Measurements from ENCODE around the gene DPYSL5. TPM values are rescaled to one million over a fixed set of nuclear protein-coding genes. Genes with fewer than 3 reads are reported as not detected.

Gene DPYSL5
- polyA plus RNA-seq, 2 of the 4 experiments (the other 2 are of a cell fraction), result 2.5 to 8.2 TPM

GRCh38 chr2:26991717-26992116, 143.8 kb downstream of the DPYSL5 start:
- DNase-seq (ENCODE audit: low read depth in 1 of 2, low spot score in 1 of 2) (no peak), ATAC-seq (no peak), FAIRE-seq (no peak)
- ChIA-PET CTCF (interaction anchor here (2.5 kb wide), 1 partner anchor 25 kb away, joined by 13 read pairs; no protein-coding TSS in a partner anchor), POLR2A (no interaction called here)
- H3K4me3 ChIP-seq, result no peak overlapping the region
- H3K9me3 ChIP-seq, result no peaks in the 10 kb centered on the region
- no peak for TF ChIP-seq ATOH8 (CRISPR knock-in tag; IDR thresholded peaks at IDR 0.05; ENCODE audit: low read depth)
- WGBS (ENCODE audit: missing lambda C conversion rate), result 68% methylated on average over 5 of the region's 5 CpGs
- H3K4me1 ChIP-seq, result peaks cover 8% of the 10 kb centered on the region; the same call in 1 of the 3 replicates
- H3K27ac ChIP-seq, result no peak overlapping the region
- no peak overlapping the region for H3K4me2 ChIP-seq

DNA sequence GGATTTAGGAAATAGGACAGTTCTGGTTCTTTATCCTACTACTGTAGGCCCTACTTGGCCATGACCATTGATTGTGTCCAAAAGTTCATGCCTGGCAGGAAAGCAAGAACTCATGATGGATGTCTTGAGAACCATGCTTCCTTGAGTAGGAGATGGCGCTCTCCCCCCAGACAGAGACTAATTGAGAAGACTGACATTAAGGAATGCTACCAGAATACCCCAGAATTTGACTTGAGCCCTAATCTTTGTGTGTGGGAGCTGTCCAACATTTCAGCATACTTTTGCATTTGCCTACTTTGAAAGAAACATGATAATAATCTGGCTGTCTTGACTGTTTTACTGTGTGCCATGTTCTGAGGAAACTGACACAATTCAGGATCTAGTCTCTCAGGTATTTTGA, 145.8 kb downstream of the DPYSL5 start:
- WGBS (ENCODE audit: missing lambda C conversion rate), result 38% methylated on average over 1 of the region's 1 CpG
- ATAC-seq (no peak), DNase-seq (ENCODE audit: low read depth in 1 of 2, low spot score in 1 of 2) (no peak), FAIRE-seq (no peak)
- H3K4me1 ChIP-seq, result peaks cover 3% of the 10 kb centered on the region; the same call in 1 of the 3 replicates
- H3K4me3 ChIP-seq, result no peak overlapping the region
- H3K27ac ChIP-seq, result no peak overlapping the region
- ChIA-PET CTCF (interaction anchor here (1.0 to 6.9 kb wide), 9 partner anchors 11 to 310 kb away, joined by 3 to 58 read pairs (median 3); partner anchors contain the start of gene OST4), POLR2A (no interaction called here)
- no peak for TF ChIP-seq CEBPB (IDR thresholded peaks at IDR 0.05)
- peak; percentile 96 for TF ChIP-seq EHMT2 (IDR thresholded peaks at IDR 0.05; ENCODE audit: low read depth)
- peak; percentile 92 for TF ChIP-seq REST (IDR thresholded peaks at IDR 0.05)
- no peak for TF ChIP-seq TP53 (CRISPR knock-in tag; IDR thresholded peaks at IDR 0.05)
- no peaks in the 10 kb centered on the region for H3K9me3 ChIP-seq
- H3K4me2 ChIP-seq, result no peak overlapping the region

DNA sequence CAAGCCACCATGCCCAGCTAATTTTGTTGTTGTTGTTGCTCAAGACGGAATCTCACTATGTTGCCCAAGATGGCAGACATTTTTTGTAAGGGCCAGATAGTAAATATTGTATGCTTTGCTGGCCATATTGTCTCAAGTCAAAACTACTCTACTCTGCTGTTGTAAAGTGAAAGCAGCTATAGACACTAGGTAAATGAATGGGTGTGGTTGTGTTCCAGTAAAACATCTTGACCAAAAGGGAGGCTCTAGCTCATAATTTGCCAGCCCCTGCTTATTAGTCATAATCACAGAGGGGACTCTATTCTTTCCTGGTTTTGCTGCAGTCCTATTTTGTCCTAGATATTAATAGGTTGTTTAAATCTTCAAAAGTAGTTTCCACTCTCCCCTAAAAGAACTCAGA, 147.1 kb downstream of the DPYSL5 start:
- FAIRE-seq, result no peak
- no peak for DNase-seq (ENCODE audit: low read depth in 1 of 2, low spot score in 1 of 2)
- H3K27ac ChIP-seq, result no peak overlapping the region
- 60% methylated on average over 1 of the region's 1 CpG for WGBS (ENCODE audit: missing lambda C conversion rate)
- H3K9me3 ChIP-seq, result no peaks in the 10 kb centered on the region
- no peaks in the 10 kb centered on the region for H3K4me1 ChIP-seq
- ATAC-seq, result no peak
- no peak overlapping the region for H3K4me2 ChIP-seq
- TF ChIP-seq EP300 (IDR thresholded peaks at IDR 0.05) (no peak), FOXS1 (CRISPR knock-in tag; IDR thresholded peaks at IDR 0.05) (no peak), NFE2L2 (conservative IDR thresholded peaks at IDR 0.05; ENCODE audit: low read length) (no peak), HEYL (CRISPR knock-in tag; IDR thresholded peaks at IDR 0.05) (no peak), EHF (CRISPR knock-in tag; IDR thresholded peaks at IDR 0.05) (no peak), ZC3H11A (IDR thresholded peaks at IDR 0.05) (no peak), RNF2 (IDR thresholded peaks at IDR 0.05; ENCODE audit: borderline replicate concordance, low read depth) (no peak), KDM5A (IDR thresholded peaks at IDR 0.05) (no peak), KDM1A (IDR thresholded peaks at IDR 0.05; ENCODE audit: low read depth) (no peak), EHMT2 (IDR thresholded peaks at IDR 0.05; ENCODE audit: low read depth) (no peak), BHLHE40 (IDR thresholded peaks at IDR 0.05; ENCODE audit: low read depth, low read length) (no peak), RCOR1 (IDR thresholded peaks at IDR 0.05; ENCODE audit: low read depth, low read length) (no peak), ZNF302 (CRISPR knock-in tag; IDR thresholded peaks at IDR 0.05) (no peak), MAFK (IDR thresholded peaks at IDR 0.05; ENCODE audit: partially characterized antibody) (no peak), CBX2 (IDR thresholded peaks at IDR 0.05; ENCODE audit: borderline replicate concordance, low read depth) (no peak)
- TF ChIP-seq, protein P1, sequence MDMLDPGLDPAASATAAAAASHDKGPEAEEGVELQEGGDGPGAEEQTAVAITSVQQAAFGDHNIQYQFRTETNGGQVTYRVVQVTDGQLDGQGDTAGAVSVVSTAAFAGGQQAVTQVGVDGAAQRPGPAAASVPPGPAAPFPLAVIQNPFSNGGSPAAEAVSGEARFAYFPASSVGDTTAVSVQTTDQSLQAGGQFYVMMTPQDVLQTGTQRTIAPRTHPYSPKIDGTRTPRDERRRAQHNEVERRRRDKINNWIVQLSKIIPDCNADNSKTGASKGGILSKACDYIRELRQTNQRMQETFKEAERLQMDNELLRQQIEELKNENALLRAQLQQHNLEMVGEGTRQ (IDR thresholded peaks at IDR 0.05), result no peak
- TF ChIP-seq, protein P2, sequence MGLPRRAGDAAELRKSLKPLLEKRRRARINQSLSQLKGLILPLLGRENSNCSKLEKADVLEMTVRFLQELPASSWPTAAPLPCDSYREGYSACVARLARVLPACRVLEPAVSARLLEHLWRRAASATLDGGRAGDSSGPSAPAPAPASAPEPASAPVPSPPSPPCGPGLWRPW (IDR thresholded peaks at IDR 0.05), result no peak
- TF ChIP-seq, protein P3, sequence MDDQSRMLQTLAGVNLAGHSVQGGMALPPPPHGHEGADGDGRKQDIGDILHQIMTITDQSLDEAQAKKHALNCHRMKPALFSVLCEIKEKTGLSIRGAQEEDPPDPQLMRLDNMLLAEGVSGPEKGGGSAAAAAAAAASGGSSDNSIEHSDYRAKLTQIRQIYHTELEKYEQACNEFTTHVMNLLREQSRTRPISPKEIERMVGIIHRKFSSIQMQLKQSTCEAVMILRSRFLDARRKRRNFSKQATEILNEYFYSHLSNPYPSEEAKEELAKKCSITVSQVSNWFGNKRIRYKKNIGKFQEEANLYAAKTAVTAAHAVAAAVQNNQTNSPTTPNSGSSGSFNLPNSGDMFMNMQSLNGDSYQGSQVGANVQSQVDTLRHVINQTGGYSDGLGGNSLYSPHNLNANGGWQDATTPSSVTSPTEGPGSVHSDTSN (IDR thresholded peaks at IDR 0.05), result no peak
- ChIA-PET POLR2A (no interaction called here), CTCF (interaction anchor here (0.6 to 6.9 kb wide), 10 partner anchors 10 to 308 kb away, joined by 3 to 58 read pairs (median 8); no protein-coding TSS in a partner anchor)
- no peak overlapping the region for H3K4me3 ChIP-seq

Measured in A549 (cell line).